ENCODE data around the gene CZIB. TPM values are rescaled to one million over a fixed set of nuclear protein-coding genes. Genes with fewer than 3 reads are reported as not detected.

Gene CZIB
- total and polyA plus RNA-seq, 2 of the 4 experiments (the other 2 are of a cell fraction) = 41.0 to 58.9 TPM

- H2AFZ ChIP-seq (replicated peaks; ENCODE audit: low read length, poor library complexity) = no peak overlapping the region
- no peak overlapping the region for H3K56ac ChIP-seq (ENCODE audit: extremely low read depth, insufficient read depth, low read length)
- H3K9ac ChIP-seq (ENCODE audit: low read depth, low read length) = no peak overlapping the region
- H2AK5ac ChIP-seq (ENCODE audit: low read depth, low read length) = no peak overlapping the region
- BruUV-seq (replicated peaks) = no TSS peak
- intact Hi-C loops (cut with micrococcal nuclease) (no loop called here), in situ Hi-C loops (cut with MboI; ENCODE audit: low sequenced_read_pairs) (no loop called here), dilution Hi-C loops (cut with HindIII; ENCODE audit: low sequenced_read_pairs, unreplicated experiment) (no loop called here)
- H4K8ac ChIP-seq (ENCODE audit: low read depth in 2 of 2, low read length in 2 of 2) = no peak overlapping the region
- H3K4me3 ChIP-seq (ENCODE audit: insufficient read depth, low read depth, low read length) = no peak overlapping the region
- H3K36me3 ChIP-seq (ENCODE audit: control insufficient read depth, insufficient read depth, low read length) = peaks cover 57% of the 10 kb centered on the region
- H2BK20ac ChIP-seq (ENCODE audit: low read depth, low read length) = no peak overlapping the region
- no peak overlapping the region for H2BK120ac ChIP-seq (ENCODE audit: low read depth, low read length)
- no CpG with 5 or more reads among the region's 1 CpG for WGBS, 2 experiments (ENCODE audit: extremely low coverage in 2 of 2, insufficient read length in 1 of 2)
- ATAC-seq (ENCODE audit: low read depth) (no peak), DNase-seq (no peak)
- ChIA-PET POLR2A (ENCODE audit: unreplicated experiment) (no interaction called here), CTCF (no interaction called here)
- no peak overlapping the region for H3K14ac ChIP-seq (replicated peaks; ENCODE audit: low read depth, low read length)
- H3K9me3 ChIP-seq (ENCODE audit: control insufficient read depth, insufficient read depth, low read length) = peaks cover 6% of the 10 kb centered on the region
- no peak overlapping the region for H3K18ac ChIP-seq (ENCODE audit: low read depth, low read length)
- H2BK5ac ChIP-seq (ENCODE audit: low read depth, low read length, poor library complexity, severe bottlenecking) = no peak overlapping the region
- H3K23ac ChIP-seq (ENCODE audit: low read depth, low read length) = no peak overlapping the region
- no peaks in the 10 kb centered on the region for H3K4me1 ChIP-seq (ENCODE audit: control insufficient read depth, insufficient read depth, low read length)
- H2BK15ac ChIP-seq (ENCODE audit: low read depth, low read length) = no peak overlapping the region
- no peak overlapping the region for H3K27ac ChIP-seq (ENCODE audit: insufficient read depth, low read length)
- peaks cover 3% of the 10 kb centered on the region; the same call in 1 of the 2 replicates for H3K9me1 ChIP-seq (ENCODE audit: insufficient read depth, low read length)
- no peak overlapping the region for H4K5ac ChIP-seq (ENCODE audit: low read depth, low read length)
- H2AK9ac ChIP-seq (replicated peaks; ENCODE audit: low read depth, low read length, poor library complexity) = no peak overlapping the region
- no peak overlapping the region for H3K4ac ChIP-seq (ENCODE audit: low read depth, low read length)
- peaks cover 0 to 6% of the 10 kb centered on the region in 2 experiments; a peak in 3 of 4 replicates for H3K79me1 ChIP-seq (ENCODE audit: low read depth in 1 of 2, low read length in 2 of 2)
- H3K4me2 ChIP-seq (ENCODE audit: low read depth, low read length) = no peak overlapping the region
- H4K20me1 ChIP-seq (ENCODE audit: insufficient read depth, low read length) = no peaks in the 10 kb centered on the region
- no peak overlapping the region for H4K91ac ChIP-seq (ENCODE audit: insufficient read depth, low read depth, low read length)
- H3K27me3 ChIP-seq (ENCODE audit: control insufficient read depth, insufficient read depth, low read length) = no peaks in the 10 kb centered on the region
- TF ChIP-seq MXI1 (IDR thresholded peaks at IDR 0.05; ENCODE audit: borderline replicate concordance, low read depth, low read length) (no peak), NFE2L2 (IDR thresholded peaks at IDR 0.05; ENCODE audit: low read depth, low read length) (no peak), POLR2A (IDR thresholded peaks at IDR 0.05; ENCODE audit: low read depth, low read length) (no peak), USF2 (IDR thresholded peaks at IDR 0.05; ENCODE audit: low read depth, low read length) (no peak), RFX5 (IDR thresholded peaks at IDR 0.05; ENCODE audit: low read depth, low read length) (no peak)
- TF ChIP-seq, protein P1, sequence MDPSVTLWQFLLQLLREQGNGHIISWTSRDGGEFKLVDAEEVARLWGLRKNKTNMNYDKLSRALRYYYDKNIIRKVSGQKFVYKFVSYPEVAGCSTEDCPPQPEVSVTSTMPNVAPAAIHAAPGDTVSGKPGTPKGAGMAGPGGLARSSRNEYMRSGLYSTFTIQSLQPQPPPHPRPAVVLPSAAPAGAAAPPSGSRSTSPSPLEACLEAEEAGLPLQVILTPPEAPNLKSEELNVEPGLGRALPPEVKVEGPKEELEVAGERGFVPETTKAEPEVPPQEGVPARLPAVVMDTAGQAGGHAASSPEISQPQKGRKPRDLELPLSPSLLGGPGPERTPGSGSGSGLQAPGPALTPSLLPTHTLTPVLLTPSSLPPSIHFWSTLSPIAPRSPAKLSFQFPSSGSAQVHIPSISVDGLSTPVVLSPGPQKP (IDR thresholded peaks at IDR 0.05; ENCODE audit: borderline replicate concordance, low read depth, low read length) = no peak
These were observed 13.6 kb downstream of the CZIB start for GRCh38 chr1:53206735-53207379.

Measured in IMR-90 (cell line).